Activated B cell treated with CpG ODN at 0.5 μM for 24 hours (primary cell): ENCODE measurements around the gene SHISA9. TPM values are rescaled to one million over a fixed set of nuclear protein-coding genes. Genes with fewer than 3 reads are reported as not detected.
"Not testable (repeated sequence)": the region's sequence is repeated elsewhere in the genome, so short reads cannot be mapped to it uniquely, and the experiment has no call there.

ENCODE experiments used
- ATAC-seq: fragments of 200-7000 bp; cut with Tn5 transposase; one replicate; pipeline ENCODE4 v1.10.0; 2021; ENCODE audit warnings: low read depth, mild to moderate bottlenecking, moderate library complexity
- CTCF ChIA-PET: fragments of 350-600 bp; sonication (Branson Sonifier 250); formaldehyde crosslinking; loops from one replicate; lab custom pipeline; 2021; ENCODE audit warnings: antibody characterized with exemption; lab: Charles Lee
- POLR2A ChIA-PET: fragments of 350-600 bp; sonication (Branson Sonifier 250); formaldehyde crosslinking; loops from one replicate; lab custom pipeline; 2021; ENCODE audit warnings: antibody characterized with exemption; lab: Charles Lee
- DNase-seq: peaks from one replicate; pipeline ENCODE4 v3.0.0; 2022
- H3K27ac Mint-ChIP-seq: one replicate; pipeline ENCODE4 v1.8.0; 2020; ENCODE audit warnings: mixed read lengths
- H3K27me3 Mint-ChIP-seq: one replicate; pipeline ENCODE4 v1.8.0; 2021; ENCODE audit warnings: mixed read lengths
- H3K36me3 Mint-ChIP-seq: one replicate; pipeline ENCODE4 v1.8.0; 2021; ENCODE audit warnings: low read depth, mixed read lengths
- H3K4me1 Mint-ChIP-seq: one replicate; pipeline ENCODE4 v1.8.0; 2021; ENCODE audit warnings: mixed read lengths
- H3K4me3 Mint-ChIP-seq: one replicate; pipeline ENCODE4 v1.8.0; 2020; ENCODE audit warnings: mild to moderate bottlenecking, mixed read lengths
- H3K9me3 Mint-ChIP-seq: one replicate; pipeline ENCODE4 v1.8.0; 2020; ENCODE audit warnings: mixed read lengths
- CTCF ChIP-seq: fragments of 200-600 bp; IDR thresholded peaks from one replicate; pipeline ENCODE4 v1.8.0; 2022; ENCODE audit warnings: antibody characterized with exemption, mild to moderate bottlenecking
- intact Hi-C: fragments of 100-400 bp; cut with micrococcal nuclease; formaldehyde crosslinking; loops from one replicate; pipeline ENCODE4 v1.15.1; 2024
- total RNA-seq: library from RNA; stranded (reverse); gene quantifications from 2 replicates; pipeline ENCODE4 v1.2.3, GENCODE V29; 2022

SHISA9 gene
- 0.02 and 0.07 TPM in 2 replicates for total RNA-seq

- Mint-ChIP-seq H3K4me1 (peaks cover 10% of the 10 kb centered on the region), H3K4me3 (no peak within 1 kb of the TSS), H3K9me3 (no peaks in the 10 kb centered on the region), H3K27ac (no peak within 1 kb of the TSS), H3K27me3 (peaks cover 55% of the 10 kb centered on the region), H3K36me3 (no peaks in the 10 kb centered on the region)
- DNase-seq (no peak), ATAC-seq (no peak)
- intact Hi-C loops = no loop called here
- TF ChIP-seq CTCF = no peak
- POLR2A ChIA-PET = no interaction called here
- CTCF ChIA-PET = no interaction called here
These were observed at the start of gene SHISA9 for GRCh38 chr16:12901597-12902461. SHISA9 (plus strand) TSS chr16:12901598.

- Mint-ChIP-seq H3K4me1 (no peaks in the 10 kb centered on the region), H3K36me3 (no peaks in the 10 kb centered on the region), H3K4me3 (no peak overlapping the region), H3K9me3 (peaks cover 6% of the 10 kb centered on the region), H3K27me3 (peaks cover 10% of the 10 kb centered on the region), H3K27ac (no peak overlapping the region)
- CTCF ChIA-PET = no interaction called here
- TF ChIP-seq CTCF = no peak
- intact Hi-C loops = no loop called here
- POLR2A ChIA-PET = no interaction called here
- ATAC-seq (no peak), DNase-seq (no peak)
These were observed 47.4 kb upstream of the SHISA9 start for GRCh38 chr16:12853972-12854371.

GRCh38 chr16:12857435-12857834, 44.0 kb upstream of the SHISA9 start:
- CTCF ChIA-PET, ATAC-seq, DNase-seq, intact Hi-C loops, H3K9me3 Mint-ChIP-seq, H3K36me3 Mint-ChIP-seq, H3K4me1 Mint-ChIP-seq, H3K4me3 Mint-ChIP-seq, H3K27me3 Mint-ChIP-seq, POLR2A ChIA-PET, H3K27ac Mint-ChIP-seq: not testable (repeated sequence)

GRCh38 chr16:12862327-12862726, 39.1 kb upstream of the SHISA9 start:
- TF ChIP-seq CTCF = no peak
- no peak for DNase-seq
- ChIA-PET POLR2A (no interaction called here), CTCF (no interaction called here)
- no peaks in the 10 kb centered on the region for H3K9me3 Mint-ChIP-seq
- no peak overlapping the region for H3K27ac Mint-ChIP-seq
- H3K36me3 Mint-ChIP-seq = no peaks in the 10 kb centered on the region
- no peaks in the 10 kb centered on the region for H3K27me3 Mint-ChIP-seq
- no peak overlapping the region for H3K4me3 Mint-ChIP-seq
- intact Hi-C loops = no loop called here
- no peaks in the 10 kb centered on the region for H3K4me1 Mint-ChIP-seq
- no peak for ATAC-seq

- Mint-ChIP-seq H3K4me1 (no peaks in the 10 kb centered on the region), H3K27ac (no peak overlapping the region), H3K9me3 (no peaks in the 10 kb centered on the region), H3K27me3 (no peaks in the 10 kb centered on the region), H3K4me3 (no peak overlapping the region), H3K36me3 (no peaks in the 10 kb centered on the region)
- TF ChIP-seq CTCF = no peak
- intact Hi-C loops = no loop called here
- ChIA-PET POLR2A (no interaction called here), CTCF (no interaction called here)
- no peak for ATAC-seq
- DNase-seq = no peak
These were observed 38.5 kb upstream of the SHISA9 start for GRCh38 chr16:12862941-12863340.
